ENCODE results near the gene ELAVL1.
A peak's percentile ranks its signal among the peaks of the same experiment; 100 is the strongest.

Gene ELAVL1

DNA sequence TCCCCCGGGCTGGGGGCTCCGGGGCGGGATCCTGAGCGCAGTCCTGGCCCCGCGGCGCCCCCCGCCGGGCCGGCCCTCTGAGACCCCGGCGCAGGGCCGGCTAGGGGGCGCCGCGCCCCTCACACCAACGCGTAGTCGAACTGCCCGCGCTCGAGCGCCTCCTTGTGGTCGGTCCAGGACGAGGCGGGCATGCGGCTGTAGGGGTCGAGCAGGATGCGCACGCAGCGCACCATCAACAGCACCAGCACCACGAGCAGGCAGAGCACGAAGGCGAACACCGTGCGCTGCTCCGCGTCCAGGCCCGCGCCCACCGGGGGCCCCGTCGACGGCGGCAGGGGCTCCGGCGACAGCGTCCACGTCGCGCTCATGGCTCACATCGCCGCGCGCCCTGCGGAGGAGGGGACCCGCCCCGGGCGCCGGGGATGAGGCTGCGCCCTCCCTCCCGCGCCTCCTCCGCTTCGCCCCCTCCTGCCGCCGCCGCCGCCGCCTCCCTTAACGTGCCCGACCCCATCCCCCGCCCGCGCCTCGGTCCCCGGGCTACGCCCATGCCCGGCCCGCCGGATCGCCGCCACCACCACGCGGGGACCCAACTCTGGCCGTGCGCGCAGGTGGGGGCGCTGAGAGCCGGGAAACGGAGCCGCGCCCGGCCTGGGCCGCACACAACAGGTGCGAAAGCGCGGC lies 80.1 kb downstream of the ELAVL1 start:
- in situ Hi-C loops (cut with HindIII; ENCODE audit: low sequenced_read_pairs): no loop called here
- TF ChIP-seq CTCF (IDR thresholded peaks at IDR 0.05; ENCODE audit: low read depth, low read length, missing control alignments): peak; percentile 70
- peak overlapping the region; percentile 33 for H3K4me3 ChIP-seq (ENCODE audit: low read depth, low read length)
- DNase-seq (ENCODE audit: low read depth): peak; percentile 42

- no peak for DNase-seq (ENCODE audit: low read depth)
- H3K4me3 ChIP-seq (ENCODE audit: low read depth, low read length): peak overlapping the region; percentile 33
- TF ChIP-seq CTCF (IDR thresholded peaks at IDR 0.05; ENCODE audit: low read depth, low read length, missing control alignments): no peak
- in situ Hi-C loops (cut with HindIII; ENCODE audit: low sequenced_read_pairs): no loop called here
These were observed 80.7 kb downstream of the ELAVL1 start for GRCh38 chr19:7924651-7925170.

- TF ChIP-seq CTCF (IDR thresholded peaks at IDR 0.05; ENCODE audit: low read depth, low read length, missing control alignments): no peak
- in situ Hi-C loops (cut with HindIII; ENCODE audit: low sequenced_read_pairs): no loop called here
- no peak for DNase-seq (ENCODE audit: low read depth)
- no peak overlapping the region for H3K4me3 ChIP-seq (ENCODE audit: low read depth, low read length)
These were observed 81.2 kb downstream of the ELAVL1 start for GRCh38 chr19:7924241-7924640.

DNA sequence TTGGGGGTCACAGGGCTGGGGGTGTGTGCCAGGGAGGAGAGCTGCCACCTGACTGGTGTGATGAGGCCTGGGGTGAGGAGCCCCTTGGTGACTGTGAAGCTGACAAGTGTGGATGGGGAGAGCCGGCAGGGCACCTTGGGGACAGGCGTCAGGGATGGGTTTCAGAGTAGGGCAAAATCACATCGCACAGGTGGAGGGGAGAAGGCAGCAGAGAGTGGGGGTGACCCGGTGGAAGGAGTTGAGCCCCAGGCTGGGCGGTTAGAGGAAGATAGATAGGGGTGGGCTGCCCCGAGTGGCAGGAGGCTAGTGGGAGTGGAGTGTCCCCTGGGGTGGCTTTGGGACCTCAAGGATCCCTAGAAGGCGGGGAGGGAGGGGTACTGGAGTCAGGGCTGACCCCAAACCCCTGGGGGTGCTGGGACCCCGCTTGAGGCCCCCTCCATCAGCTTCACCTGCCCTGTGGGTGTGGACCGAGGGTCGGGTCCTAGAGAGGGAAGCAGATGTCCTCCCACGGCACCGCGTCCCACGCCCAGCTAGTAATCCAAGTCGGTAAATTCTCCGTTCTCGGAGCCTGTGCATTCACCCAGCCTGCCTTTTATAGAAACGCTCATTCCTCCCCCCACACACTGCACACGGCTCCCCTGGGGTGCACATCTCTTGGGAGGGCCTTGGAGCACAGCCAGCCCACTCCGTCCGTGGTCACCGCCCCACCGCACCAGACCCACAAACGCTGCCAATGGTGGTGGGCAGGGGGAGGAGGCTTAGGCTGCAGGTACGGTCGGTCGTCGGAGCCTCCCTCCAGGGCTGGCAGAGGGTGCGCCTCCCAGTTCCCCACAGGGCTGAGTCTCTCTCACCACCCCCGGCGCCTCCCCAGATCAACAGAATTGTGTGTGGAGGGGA lies 81.9 kb downstream of the ELAVL1 start:
- no peak overlapping the region for H3K4me3 ChIP-seq (ENCODE audit: low read depth, low read length)
- in situ Hi-C loops (cut with HindIII; ENCODE audit: low sequenced_read_pairs): no loop called here
- no peak for TF ChIP-seq CTCF (IDR thresholded peaks at IDR 0.05; ENCODE audit: low read depth, low read length, missing control alignments)

DNA sequence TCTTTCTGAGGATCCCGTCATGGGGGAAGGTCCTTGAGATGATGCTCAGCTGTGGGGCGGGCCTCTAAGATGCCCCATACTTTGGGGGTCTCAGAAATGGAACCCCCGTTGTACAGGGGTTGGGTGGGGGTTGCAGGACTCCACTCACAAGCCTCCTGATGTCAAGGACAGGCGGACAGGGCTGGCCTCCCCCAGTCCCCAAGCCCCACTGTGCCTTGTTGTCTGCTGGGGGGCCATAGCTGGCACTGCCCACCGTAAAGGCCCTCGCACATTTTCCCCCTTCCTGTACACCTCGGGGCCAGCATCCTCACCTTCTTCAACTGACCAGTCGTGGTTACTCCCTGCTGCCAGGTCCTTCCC lies 82.6 kb downstream of the ELAVL1 start:
- H3K4me3 ChIP-seq (ENCODE audit: low read depth, low read length): no peak overlapping the region
- TF ChIP-seq CTCF (IDR thresholded peaks at IDR 0.05; ENCODE audit: low read depth, low read length, missing control alignments): no peak
- no peak for DNase-seq (ENCODE audit: low read depth)
- in situ Hi-C loops (cut with HindIII; ENCODE audit: low sequenced_read_pairs): no loop called here

More for the DNA sequence above, 81.9 kb downstream of the ELAVL1 start:
- no peak for DNase-seq (ENCODE audit: low read depth)

GRCh38 chr19:7921967-7922835 lies 83.2 kb downstream of the ELAVL1 start:
- no peak for DNase-seq (ENCODE audit: low read depth)
- TF ChIP-seq CTCF (IDR thresholded peaks at IDR 0.05; ENCODE audit: low read depth, low read length, missing control alignments): no peak
- H3K4me3 ChIP-seq (ENCODE audit: low read depth, low read length): no peak overlapping the region
- in situ Hi-C loops (cut with HindIII; ENCODE audit: low sequenced_read_pairs): no loop called here

Measured in astrocyte of the cerebellum (primary cell).